GM12878 (cell line): ENCODE results near the gene MPV17. TPM values are rescaled to one million over a fixed set of nuclear protein-coding genes. Genes with fewer than 3 reads are reported as not detected.

Source experiments
- ATAC-seq: fragments of 200-7000 bp; cut with Tn5 transposase; 3 replicates; pipeline ENCODE4 v1.9.1; 2020; ENCODE audit warnings: mild to moderate bottlenecking, moderate library complexity
- BruUV-seq: library from RNA; stranded (reverse); fragments of 400-500 nt; replicated peaks from 2 replicates; lab custom pipeline; 2021; lab: Mats Ljungman, UMichigan
- CTCF ChIA-PET: fragments of 300-600 bp; sonication (Branson Sonifier 250); formaldehyde crosslinking; extraction: SDS; loops from one replicate; lab custom pipeline; 2021; ENCODE audit warnings: inconsistent platforms; lab: Yijun Ruan, JAX
- POLR2A ChIA-PET: fragments of 350-600 bp; formaldehyde crosslinking; extraction: SDS; loops from one replicate; lab custom pipeline; 2021; ENCODE audit warnings: inconsistent platforms; lab: Charles Lee
- RAD21 ChIA-PET: fragments of 300-600 bp; sonication (Branson Sonifier 250); formaldehyde crosslinking; loops from one replicate; lab custom pipeline; 2023; ENCODE audit warnings: antibody characterized with exemption; ENCODE audit not compliant: unreplicated experiment; lab: Charles Lee
- SMC1A ChIA-PET: fragments of 300-600 bp; sonication (Branson Sonifier 250); formaldehyde crosslinking; loops from one replicate; lab custom pipeline; 2023; ENCODE audit not compliant: unreplicated experiment, uncharacterized antibody; lab: Charles Lee
- DNase-seq: peaks from one replicate; pipeline ENCODE4 v3.0.0-alpha.2; 2011; ENCODE audit warnings: low read depth, low spot score
- FAIRE-seq: peaks from 3 replicates; lab custom pipeline; 2011; peaks lifted over from hg19 to GRCh38; lab: Jason Lieb, UNC
- H2AFZ ChIP-seq: 2 replicates; pipeline ENCODE4 v1.6.0; 2011; ENCODE audit warnings: low read depth, low read length, control low read depth; ENCODE audit not compliant: control insufficient read depth
- H3K27ac ChIP-seq: 2 replicates; pipeline ENCODE4 v1.5.1; 2011; ENCODE audit warnings: control low read depth; ENCODE audit not compliant: control insufficient read depth, insufficient read depth
- H3K27me3 ChIP-seq, 2 experiments: replicated peaks in 1 of 2; 2 replicates each; pipeline versions ENCODE4 v1.6.0 to v1.6.1; 2011; ENCODE audit warnings: low read length in 1 of 2; ENCODE audit not compliant: control insufficient read depth in 2 of 2, insufficient read depth in 2 of 2
- H3K36me3 ChIP-seq, 2 experiments: 2 replicates each; pipeline ENCODE4 v1.5.1; 2011; ENCODE audit warnings: low read length in 1 of 2; ENCODE audit not compliant: control insufficient read depth in 2 of 2, insufficient read depth in 2 of 2
- H3K4me1 ChIP-seq: 2 replicates; pipeline ENCODE4 v1.6.1; 2011; ENCODE audit warnings: mild to moderate bottlenecking, low read length, moderate library complexity, mixed read lengths; ENCODE audit not compliant: control insufficient read depth, insufficient read depth
- H3K4me2 ChIP-seq: 2 replicates; pipeline ENCODE4 v1.6.0; 2011; ENCODE audit warnings: control low read depth; ENCODE audit not compliant: control insufficient read depth, insufficient read depth
- H3K4me3 ChIP-seq: fragments of 200-600 bp; sonication (generic); 2 replicates; pipeline ENCODE4 v1.5.1; 2016
- H3K79me2 ChIP-seq: 2 replicates; pipeline ENCODE4 v1.6.0; 2011; ENCODE audit warnings: low read length; ENCODE audit not compliant: control insufficient read depth, insufficient read depth
- H3K9ac ChIP-seq: 2 replicates; pipeline ENCODE4 v1.8.0; 2011; ENCODE audit warnings: low read length, control low read depth, mixed read lengths; ENCODE audit not compliant: control insufficient read depth, insufficient read depth
- H3K9me3 ChIP-seq: replicated peaks from 3 replicates; pipeline ENCODE4 v1.5.1; 2011; ENCODE audit warnings: mild to moderate bottlenecking, low read length; ENCODE audit not compliant: control insufficient read depth, insufficient read depth
- H4K20me1 ChIP-seq: 2 replicates; pipeline ENCODE4 v1.6.0; 2011; ENCODE audit not compliant: control insufficient read depth, insufficient read depth
- ATF7 ChIP-seq: fragments of 450-650 bp; IDR thresholded peaks from 2 replicates; pipeline ENCODE4 v1.6.1; 2016; ENCODE audit warnings: low read depth, mild to moderate bottlenecking
- BMI1 ChIP-seq: fragments of 450-650 bp; IDR thresholded peaks from 2 replicates; pipeline ENCODE4 v1.6.1; 2016; ENCODE audit warnings: mild to moderate bottlenecking, moderate library complexity, borderline replicate concordance
- EZH2 ChIP-seq: IDR thresholded peaks from 2 replicates; pipeline ENCODE4 v1.6.1; 2012; ENCODE audit warnings: low read depth, mild to moderate bottlenecking, control low read depth, inconsistent platforms, low read length, borderline replicate concordance; ENCODE audit not compliant: control insufficient read depth
- GATAD2B ChIP-seq: fragments of 450-650 bp; conservative IDR thresholded peaks from 2 replicates; pipeline ENCODE4 v1.6.1; 2017; ENCODE audit warnings: low read depth, mild to moderate bottlenecking, moderate library complexity
- HDGF ChIP-seq: fragments of 450-650 bp; IDR thresholded peaks from 2 replicates; pipeline ENCODE4 v1.6.1; 2016; ENCODE audit warnings: antibody characterized with exemption
- MYC ChIP-seq: IDR thresholded peaks from 2 replicates; pipeline ENCODE4 v1.6.1; 2011; ENCODE audit warnings: mild to moderate bottlenecking, low read length, moderate library complexity, inconsistent platforms; ENCODE audit not compliant: insufficient read depth, insufficient replicate concordance, insufficient read length, severe bottlenecking
- NFYB ChIP-seq: IDR thresholded peaks from 2 replicates; pipeline ENCODE4 v1.6.1; 2011; ENCODE audit warnings: low read depth, mild to moderate bottlenecking, low read length, improper control_type of control experiment, moderate library complexity; ENCODE audit not compliant: insufficient read depth
- NR2C1 ChIP-seq: fragments of 450-650 bp; IDR thresholded peaks from 2 replicates; pipeline ENCODE4 v1.6.1; 2017; ENCODE audit warnings: antibody characterized with exemption, mild to moderate bottlenecking, moderate library complexity
- PAX8 ChIP-seq: fragments of 450-650 bp; IDR thresholded peaks from 2 replicates; pipeline ENCODE4 v1.6.1; 2017; ENCODE audit warnings: mild to moderate bottlenecking, moderate library complexity
- RFX5 ChIP-seq: IDR thresholded peaks from 2 replicates; pipeline ENCODE4 v1.6.1; 2011; ENCODE audit warnings: low read depth, low read length, improper control_type of control experiment
- ZNF622 ChIP-seq: fragments of 450-650 bp; IDR thresholded peaks from 2 replicates; pipeline ENCODE4 v1.6.1; 2017; ENCODE audit warnings: mild to moderate bottlenecking, inconsistent platforms
- whole genome bisulfite sequencing: methylation state at CpG from one replicate; pipeline ENCODE4 v1.1.6; 2016; ENCODE audit warnings: low lambda C conversion rate; ENCODE audit not compliant: insufficient replicate concordance, insufficient coverage; ENCODE audit errors: missing lambda C conversion rate; 5-methylcytosine and 5-hydroxymethylcytosine counted together
- in situ Hi-C: fragments of 300-500 bp; cut with MboI; formaldehyde crosslinking; loops from 9 replicates; pipeline ENCODE4 v1.14.3; 2018; ENCODE audit warnings: mixed read lengths
- intact Hi-C: fragments of 100-400 bp; cut with micrococcal nuclease; formaldehyde crosslinking; loops from one replicate; pipeline ENCODE4 v1.14.2; 2022; ENCODE audit not compliant: unreplicated experiment
- polyA plus RNA-seq, 11 experiments: library from polyadenylated mRNA; depleted of rRNA in 4 of 11; unstranded in 6 of 11; stranded (reverse) in 5 of 11; fragments of >200 nt; fragmentation: Nextera tagmentation in 4 of 11; fragmentation: Illumina TruSeq in 1 of 11; extraction: Ambion mirVana in 4 of 11; extraction: Trizol in 1 of 11; gene quantifications; 1 replicate in 1 of 11; 2 replicates in 10 of 11; pipeline versions ENCODE4 v1.2.1 to v1.2.3, GENCODE V29; 2011 to 2016; ENCODE audit warnings: inconsistent platforms in 2 of 11, missing spikeins in 2 of 11, low read depth in 1 of 11
- total RNA-seq, 4 experiments: library from RNA; depleted of rRNA in 3 of 4; stranded (reverse); fragments of >200 nt in 3 of 4; fragmentation: Illumina TruSeq in 1 of 4; extraction: Trizol in 1 of 4; gene quantifications; 2 replicates each; pipeline versions ENCODE4 v1.2.1 to v1.2.3, GENCODE V29; 2013 to 2021
- TF ChIP-seq, protein P1 (sequence below): fragments of 450-650 bp; IDR thresholded peaks from 2 replicates; pipeline ENCODE4 v1.6.1; 2017; ENCODE audit warnings: mild to moderate bottlenecking, low read depth, inconsistent platforms; ENCODE audit not compliant: poor library complexity, severe bottlenecking
- TF ChIP-seq, protein P2 (sequence below): IDR thresholded peaks from 2 replicates; pipeline ENCODE4 v1.6.1; 2011; ENCODE audit warnings: borderline replicate concordance, low read depth, mild to moderate bottlenecking, moderate library complexity, low read length; ENCODE audit not compliant: insufficient read depth, poor library complexity, severe bottlenecking

MPV17 gene
- total and polyA plus RNA-seq, 10 of the 15 experiments (the other 5 are each of a cell fraction or from before 2014, with no cell fraction given) = 63.4 to 143 (median 89.0) TPM

DNA sequence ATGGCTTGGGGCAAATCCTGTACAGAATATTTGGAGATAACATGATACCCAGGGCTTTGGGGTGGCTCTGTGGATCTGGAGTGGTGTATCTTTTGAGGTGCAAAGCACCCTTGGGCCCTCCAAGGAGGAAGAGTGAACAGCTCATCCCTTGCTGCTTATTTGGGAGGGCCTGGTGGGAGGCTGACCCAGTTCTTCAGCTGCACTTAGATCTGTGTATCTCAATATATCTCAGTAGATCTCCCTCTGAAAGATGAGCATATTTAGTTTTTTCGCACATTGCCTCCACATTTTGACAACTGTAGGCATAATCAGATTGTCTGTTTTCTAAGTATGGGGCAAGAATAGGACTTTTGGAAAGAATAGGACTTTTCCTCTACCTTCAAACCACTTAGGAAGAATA is 37.9 kb downstream of the MPV17 start:
- no peak for ATAC-seq
- POLR2A ChIA-PET = no interaction called here
- in situ Hi-C loops = loop anchor here (5.0 kb wide), 2 partner anchors 188 to 323 kb away; no protein-coding TSS in a partner anchor
- H2AFZ ChIP-seq = no peak overlapping the region
- SMC1A ChIA-PET = no interaction called here
- intact Hi-C loops = loop anchor here (10.0 kb wide), 1 partner anchor 110 kb away; no protein-coding TSS in a partner anchor
- H3K4me3 ChIP-seq = no peak overlapping the region
- BruUV-seq = no TSS peak
- H3K4me1 ChIP-seq = no peaks in the 10 kb centered on the region
- H3K4me2 ChIP-seq = no peak overlapping the region
- H3K27ac ChIP-seq = no peak overlapping the region
- no peaks in the 10 kb centered on the region for H3K36me3 ChIP-seq
- TF ChIP-seq HDGF (no peak), ATF7 (no peak), RFX5 (no peak), PAX8 (no peak), ZNF622 (no peak), BMI1 (no peak), MYC (no peak), GATAD2B (no peak), NFYB (no peak), NR2C1 (no peak), EZH2 (no peak)
- TF ChIP-seq, protein P1, sequence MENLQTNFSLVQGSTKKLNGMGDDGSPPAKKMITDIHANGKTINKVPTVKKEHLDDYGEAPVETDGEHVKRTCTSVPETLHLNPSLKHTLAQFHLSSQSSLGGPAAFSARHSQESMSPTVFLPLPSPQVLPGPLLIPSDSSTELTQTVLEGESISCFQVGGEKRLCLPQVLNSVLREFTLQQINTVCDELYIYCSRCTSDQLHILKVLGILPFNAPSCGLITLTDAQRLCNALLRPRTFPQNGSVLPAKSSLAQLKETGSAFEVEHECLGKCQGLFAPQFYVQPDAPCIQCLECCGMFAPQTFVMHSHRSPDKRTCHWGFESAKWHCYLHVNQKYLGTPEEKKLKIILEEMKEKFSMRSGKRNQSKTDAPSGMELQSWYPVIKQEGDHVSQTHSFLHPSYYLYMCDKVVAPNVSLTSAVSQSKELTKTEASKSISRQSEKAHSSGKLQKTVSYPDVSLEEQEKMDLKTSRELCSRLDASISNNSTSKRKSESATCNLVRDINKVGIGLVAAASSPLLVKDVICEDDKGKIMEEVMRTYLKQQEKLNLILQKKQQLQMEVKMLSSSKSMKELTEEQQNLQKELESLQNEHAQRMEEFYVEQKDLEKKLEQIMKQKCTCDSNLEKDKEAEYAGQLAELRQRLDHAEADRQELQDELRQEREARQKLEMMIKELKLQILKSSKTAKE = no peak
- TF ChIP-seq, protein P2, sequence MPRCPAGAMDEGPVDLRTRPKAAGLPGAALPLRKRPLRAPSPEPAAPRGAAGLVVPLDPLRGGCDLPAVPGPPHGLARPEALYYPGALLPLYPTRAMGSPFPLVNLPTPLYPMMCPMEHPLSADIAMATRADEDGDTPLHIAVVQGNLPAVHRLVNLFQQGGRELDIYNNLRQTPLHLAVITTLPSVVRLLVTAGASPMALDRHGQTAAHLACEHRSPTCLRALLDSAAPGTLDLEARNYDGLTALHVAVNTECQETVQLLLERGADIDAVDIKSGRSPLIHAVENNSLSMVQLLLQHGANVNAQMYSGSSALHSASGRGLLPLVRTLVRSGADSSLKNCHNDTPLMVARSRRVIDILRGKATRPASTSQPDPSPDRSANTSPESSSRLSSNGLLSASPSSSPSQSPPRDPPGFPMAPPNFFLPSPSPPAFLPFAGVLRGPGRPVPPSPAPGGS = no peak
- no peaks in the 10 kb centered on the region for H3K79me2 ChIP-seq
- DNase-seq = no peak
- no peak overlapping the region for H3K9ac ChIP-seq
- WGBS = 41% methylated on average over 1 of the region's 1 CpG
- FAIRE-seq = no peak
- RAD21 ChIA-PET = no interaction called here
- peaks cover 0 to 6% of the 10 kb centered on the region in 2 experiments; a peak in 3 of 4 replicates for H3K27me3 ChIP-seq
- no peaks in the 10 kb centered on the region for H4K20me1 ChIP-seq
- CTCF ChIA-PET = interaction anchor here (2.1 to 9.6 kb wide), 2 partner anchors 185 to 323 kb away, joined by 6 to 132 read pairs; no protein-coding TSS in a partner anchor
- no peaks in the 10 kb centered on the region for H3K9me3 ChIP-seq
